Smooth muscle cell (in vitro differentiated cells): ENCODE results near the gene TLR8. TPM values are rescaled to one million over a fixed set of nuclear protein-coding genes. Genes with fewer than 3 reads are reported as not detected.
A peak's percentile ranks its signal among the peaks of the same experiment; 100 is the strongest.

Experiments
- DNase-seq: peaks from one replicate; lab custom pipeline; 2025; ENCODE audit not compliant: unreplicated experiment; lab: John Stamatoyannopoulos, UW
- H2AFZ ChIP-seq: fragments of 200-600 bp; sonication (generic); 2 replicates; pipeline ENCODE4 v1.6.0; 2016; ENCODE audit warnings: antibody characterized with exemption, low read depth, mild to moderate bottlenecking
- H3F3A ChIP-seq: fragments of 200-600 bp; sonication (generic); 2 replicates; pipeline ENCODE4 v1.6.0; 2017; ENCODE audit warnings: antibody characterized with exemption, low read depth
- H3K27ac ChIP-seq: fragments of 200-600 bp; sonication (generic); 2 replicates; pipeline ENCODE4 v1.5.1; 2016; ENCODE audit warnings: low read depth, mild to moderate bottlenecking
- H3K27me3 ChIP-seq: fragments of 200-600 bp; sonication (generic); 2 replicates; pipeline ENCODE4 v1.6.1; 2016; ENCODE audit warnings: low read depth, mild to moderate bottlenecking
- H3K36me3 ChIP-seq: fragments of 200-600 bp; sonication (generic); 2 replicates; pipeline ENCODE4 v1.5.1; 2016; ENCODE audit warnings: low read depth
- H3K4me1 ChIP-seq: fragments of 200-600 bp; sonication (generic); 2 replicates; pipeline ENCODE4 v1.5.1; 2016; ENCODE audit warnings: low read depth
- H3K4me2 ChIP-seq: fragments of 200-600 bp; sonication (generic); 2 replicates; pipeline ENCODE4 v1.6.0; 2016; ENCODE audit warnings: mild to moderate bottlenecking
- H3K4me3 ChIP-seq: fragments of 200-600 bp; sonication (generic); 2 replicates; pipeline ENCODE4 v1.5.1; 2016; ENCODE audit warnings: mild to moderate bottlenecking
- H3K79me2 ChIP-seq: fragments of 200-600 bp; sonication (generic); 2 replicates; pipeline ENCODE4 v1.6.0; 2016; ENCODE audit warnings: low read depth, mild to moderate bottlenecking
- H3K9ac ChIP-seq: fragments of 200-600 bp; sonication (generic); 2 replicates; pipeline ENCODE4 v1.6.0; 2016; ENCODE audit warnings: low read depth
- H3K9me3 ChIP-seq: fragments of 200-600 bp; sonication (generic); replicated peaks from 2 replicates; pipeline ENCODE4 v1.5.1; 2016; ENCODE audit warnings: low read depth
- H4K20me1 ChIP-seq: fragments of 200-600 bp; sonication (generic); 2 replicates; pipeline ENCODE4 v1.6.0; 2016; ENCODE audit warnings: low read depth
- CTCF ChIP-seq: fragments of 200-600 bp; sonication (generic); IDR thresholded peaks from 2 replicates; pipeline ENCODE4 v1.5.1; 2017; ENCODE audit warnings: borderline replicate concordance, mild to moderate bottlenecking, antibody characterized with exemption; ENCODE audit not compliant: insufficient read depth, poor library complexity, severe bottlenecking
- WGBS: methylation state at CpG from one replicate; pipeline ENCODE4 v1.1.7; 2016; ENCODE audit warnings: low lambda C conversion rate; 5-methylcytosine and 5-hydroxymethylcytosine counted together
- polyA plus RNA-seq: library from polyadenylated mRNA; unstranded; fragments of >200 nt; fragmentation: Nextera tagmentation; extraction: Ambion mirVana; gene quantifications from 2 replicates; pipeline ENCODE4 v1.2.1, GENCODE V29; 2016
- total RNA-seq: library from RNA; depleted of rRNA; stranded (reverse); fragments of >200 nt; gene quantifications from 2 replicates; pipeline ENCODE4 v1.2.3, GENCODE V29; 2014

The TLR8 gene
- total and polyA plus RNA-seq, 2 experiments from 2014 or later, result not detected

DNA sequence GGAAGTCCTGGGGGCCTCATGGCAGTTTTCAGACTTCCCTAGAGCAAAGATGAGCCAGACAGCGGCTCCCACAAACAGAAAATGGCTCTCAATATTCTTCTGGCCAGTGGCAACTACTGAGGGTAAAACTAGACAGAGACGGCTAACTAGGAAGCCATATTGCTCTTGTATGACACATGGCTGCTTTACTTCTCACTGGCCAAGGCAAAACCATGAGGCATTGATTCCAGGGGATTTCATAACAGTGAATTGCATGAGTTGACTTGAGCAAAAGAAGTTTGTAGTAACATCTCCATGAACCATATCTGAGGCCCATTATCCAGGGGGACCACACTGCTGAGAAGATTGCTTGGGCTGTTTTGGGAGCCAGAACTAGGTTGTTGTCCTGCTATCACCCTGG, 13.7 kb upstream of the TLR8 start:
- Histone ChIP-seq H3K9ac (no peak overlapping the region), H3K9me3 (no peaks in the 10 kb centered on the region), H3K79me2 (no peaks in the 10 kb centered on the region), H3K27ac (no peak overlapping the region), H4K20me1 (no peaks in the 10 kb centered on the region), H2AFZ (no peak overlapping the region), H3K27me3 (no peaks in the 10 kb centered on the region), H3K4me2 (no peak overlapping the region), H3K4me3 (no peak overlapping the region), H3K4me1 (no peaks in the 10 kb centered on the region), H3K36me3 (no peaks in the 10 kb centered on the region), H3F3A (no peaks in the 10 kb centered on the region)
- DNase-seq, result no peak
- WGBS, result 70% methylated on average over 2 of the region's 2 CpGs
- no peak for TF ChIP-seq CTCF

DNA sequence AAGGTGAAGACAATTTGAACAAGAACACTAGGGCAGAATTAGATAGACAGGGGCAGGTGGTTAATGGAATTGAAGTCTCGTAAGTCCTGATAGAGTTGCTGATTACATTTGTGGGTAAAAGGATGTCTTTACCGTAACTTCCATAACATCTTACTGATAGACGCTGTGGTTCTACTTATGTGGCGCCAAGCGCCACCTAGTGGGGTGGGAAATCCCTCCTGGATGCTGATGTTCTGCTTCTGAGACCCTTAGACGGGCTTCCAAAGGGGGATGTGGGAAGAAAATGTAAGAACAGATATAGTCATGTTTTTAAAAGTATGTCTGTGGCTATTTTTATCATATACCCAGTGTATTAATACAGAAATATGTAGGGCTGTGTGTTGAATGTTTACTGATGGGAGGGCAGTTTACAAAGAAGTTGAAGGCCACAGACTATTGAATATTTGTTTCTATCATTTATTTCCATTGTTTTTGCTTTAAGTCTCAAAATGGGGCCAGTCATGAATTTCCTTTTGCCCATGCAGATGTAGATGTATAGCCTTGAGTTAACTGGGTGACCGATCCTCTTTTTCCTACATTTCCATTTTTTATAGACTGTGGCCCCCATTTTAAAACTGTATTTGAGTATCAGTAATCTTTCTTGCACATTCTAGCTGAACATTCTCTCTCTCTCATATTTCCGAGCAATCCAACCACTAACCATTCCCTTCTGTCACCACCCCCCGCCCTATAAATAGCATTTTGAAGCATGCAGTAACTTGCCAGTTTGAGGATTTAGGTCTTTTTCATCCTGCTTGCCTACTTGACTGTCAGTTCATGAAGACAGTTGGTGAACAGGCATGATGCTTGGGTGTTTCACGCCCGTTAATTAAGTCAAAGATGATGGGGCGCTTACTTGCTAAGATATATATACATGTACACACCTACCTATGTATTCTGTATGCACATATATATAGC, 12.1 kb upstream of the TLR8 start:
- Histone ChIP-seq H3K79me2 (no peaks in the 10 kb centered on the region), H3K36me3 (no peaks in the 10 kb centered on the region), H3F3A (no peaks in the 10 kb centered on the region), H3K27me3 (no peaks in the 10 kb centered on the region), H2AFZ (no peak overlapping the region), H3K27ac (no peak overlapping the region), H3K4me2 (no peak overlapping the region), H4K20me1 (no peaks in the 10 kb centered on the region), H3K9me3 (no peaks in the 10 kb centered on the region), H3K4me1 (no peaks in the 10 kb centered on the region), H3K9ac (no peak overlapping the region), H3K4me3 (no peak overlapping the region)
- DNase-seq, result no peak
- WGBS, result 54% methylated on average over 12 of the region's 12 CpGs
- TF ChIP-seq CTCF, result peak; percentile 53

DNA sequence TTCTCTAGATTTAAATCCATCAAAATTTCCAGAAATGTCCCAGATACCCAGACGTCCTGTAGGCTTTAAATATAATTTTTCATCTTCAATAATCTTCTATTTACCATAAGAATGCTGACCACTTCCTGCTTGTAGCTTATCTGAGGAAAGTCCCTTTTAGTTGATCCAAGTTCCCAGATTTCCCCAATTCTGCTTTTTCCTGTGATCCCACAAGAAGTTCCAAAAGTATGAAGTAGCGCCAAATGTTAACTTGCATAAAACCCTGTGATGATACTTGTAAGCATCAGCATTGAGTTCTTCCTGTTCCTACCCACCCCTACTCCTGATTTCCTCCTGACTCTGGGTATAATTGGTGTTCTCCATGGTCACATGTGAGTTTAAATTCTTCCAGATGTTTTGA, 10.6 kb upstream of the TLR8 start:
- 58% methylated on average over 2 of the region's 2 CpGs for WGBS
- no peak for TF ChIP-seq CTCF
- H4K20me1 ChIP-seq, result no peaks in the 10 kb centered on the region
- no peaks in the 10 kb centered on the region for H3K79me2 ChIP-seq
- H3K27ac ChIP-seq, result no peak overlapping the region
- no peak for DNase-seq
- H3K9me3 ChIP-seq, result no peaks in the 10 kb centered on the region
- no peaks in the 10 kb centered on the region for H3K4me1 ChIP-seq
- H3K27me3 ChIP-seq, result no peaks in the 10 kb centered on the region
- H3K9ac ChIP-seq, result no peak overlapping the region
- H3K4me3 ChIP-seq, result no peak overlapping the region
- H3F3A ChIP-seq, result no peaks in the 10 kb centered on the region
- no peak overlapping the region for H2AFZ ChIP-seq
- H3K36me3 ChIP-seq, result no peaks in the 10 kb centered on the region
- no peak overlapping the region for H3K4me2 ChIP-seq
